Epithelial cell of esophagus (primary cell): ENCODE measurements around the gene TYW1B.
"Not testable (repeated sequence)": the region's sequence is repeated elsewhere in the genome, so short reads cannot be mapped to it uniquely, and the experiment has no call there.

Experiments
- DNase-seq: peaks from one replicate; pipeline ENCODE4 v3.0.0; 2010; ENCODE audit warnings: low read depth
- H3K4me3 ChIP-seq: 2 replicates; pipeline ENCODE4 v1.5.1; 2011; ENCODE audit warnings: mild to moderate bottlenecking, low read length, control low read depth
- CTCF ChIP-seq: IDR thresholded peaks from 2 replicates; pipeline ENCODE4 v1.5.1; 2011; ENCODE audit warnings: low read depth, mild to moderate bottlenecking, low read length, control low read depth, inconsistent platforms; ENCODE audit not compliant: insufficient read depth; ENCODE audit errors: missing control alignments

Gene TYW1B

GRCh38 chr7:72785166-72785955, 42.6 kb downstream of the TYW1B start:
- TF ChIP-seq CTCF: no peak
- H3K4me3 ChIP-seq: no peak overlapping the region
- DNase-seq: peak; percentile 51

GRCh38 chr7:72783601-72784370, 44.2 kb downstream of the TYW1B start:
- not testable (repeated sequence) for H3K4me3 ChIP-seq
- DNase-seq: peak; percentile 79

- no peak for DNase-seq
- no peak for TF ChIP-seq CTCF
- H3K4me3 ChIP-seq: no peak overlapping the region
These were observed 46.4 kb downstream of the TYW1B start for GRCh38 chr7:72781631-72782030.

GRCh38 chr7:72781161-72781560, 46.8 kb downstream of the TYW1B start:
- no peak for TF ChIP-seq CTCF
- H3K4me3 ChIP-seq: no peak overlapping the region
- no peak for DNase-seq

- H3K4me3 ChIP-seq, DNase-seq: not testable (repeated sequence)
These were observed 47.6 kb downstream of the TYW1B start for GRCh38 chr7:72780289-72780894.

GRCh38 chr7:72777167-72777566, 50.8 kb downstream of the TYW1B start:
- not testable (repeated sequence) for H3K4me3 ChIP-seq, DNase-seq

GRCh38 chr7:72772627-72773026, 55.4 kb downstream of the TYW1B start:
- H3K4me3 ChIP-seq: not testable (repeated sequence)
- peak; percentile 35 for DNase-seq

GRCh38 chr7:72766994-72767393, 61.0 kb downstream of the TYW1B start:
- not testable (repeated sequence) for H3K4me3 ChIP-seq, DNase-seq

- H3K4me3 ChIP-seq: no peak overlapping the region
- TF ChIP-seq CTCF: no peak
- DNase-seq: no peak
These were observed 67.4 kb downstream of the TYW1B start for GRCh38 chr7:72760602-72761001.
